Measurements from ENCODE around the gene NPY4R.
"Not testable (repeated sequence)": the region's sequence is repeated elsewhere in the genome, so short reads cannot be mapped to it uniquely, and the experiment has no call there.

- not testable (repeated sequence) for TF ChIP-seq CTCF (conservative IDR thresholded peaks at IDR 0.05; ENCODE audit: low read length); EZH2phosphoT487 (IDR thresholded peaks at IDR 0.05; ENCODE audit: borderline replicate concordance, low read depth, low read length)
Measured at GRCh38 chr10:46411123-46411522, 54.6 kb downstream of the NPY4R start.

Measured in OCI-LY7 (cell line).